ENCODE measurements around the gene SLC29A1. TPM values are rescaled to one million over a fixed set of nuclear protein-coding genes. Genes with fewer than 3 reads are reported as not detected.
"Not testable (repeated sequence)": the region's sequence is repeated elsewhere in the genome, so short reads cannot be mapped to it uniquely, and the experiment has no call there.

The SLC29A1 gene
- total RNA-seq, 1 donor: 23.6 TPM

DNA sequence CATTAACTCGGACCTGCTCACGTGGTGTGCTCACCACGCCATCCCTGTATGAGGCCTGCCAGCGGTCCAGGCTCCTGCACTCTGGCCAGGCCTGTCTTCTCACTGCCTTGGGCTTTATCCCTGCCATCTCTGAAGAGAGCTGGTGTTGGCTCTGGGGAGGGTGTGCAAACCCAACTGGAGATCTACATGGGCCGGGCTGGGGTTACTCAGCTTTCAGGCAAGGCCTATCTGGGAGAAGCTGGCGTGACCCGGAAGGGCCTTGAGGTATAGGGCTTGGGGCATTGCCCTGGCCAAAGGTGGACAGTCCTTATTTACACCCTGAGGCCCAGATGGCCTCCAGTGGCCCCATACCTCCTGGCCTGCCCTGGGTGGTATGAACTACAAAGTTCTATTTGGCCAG, 5.0 kb downstream of the SLC29A1 start:
- no peak overlapping the region for H3K4me3 ChIP-seq (ENCODE audit: low read depth, low read length)
- TF ChIP-seq, protein P1, sequence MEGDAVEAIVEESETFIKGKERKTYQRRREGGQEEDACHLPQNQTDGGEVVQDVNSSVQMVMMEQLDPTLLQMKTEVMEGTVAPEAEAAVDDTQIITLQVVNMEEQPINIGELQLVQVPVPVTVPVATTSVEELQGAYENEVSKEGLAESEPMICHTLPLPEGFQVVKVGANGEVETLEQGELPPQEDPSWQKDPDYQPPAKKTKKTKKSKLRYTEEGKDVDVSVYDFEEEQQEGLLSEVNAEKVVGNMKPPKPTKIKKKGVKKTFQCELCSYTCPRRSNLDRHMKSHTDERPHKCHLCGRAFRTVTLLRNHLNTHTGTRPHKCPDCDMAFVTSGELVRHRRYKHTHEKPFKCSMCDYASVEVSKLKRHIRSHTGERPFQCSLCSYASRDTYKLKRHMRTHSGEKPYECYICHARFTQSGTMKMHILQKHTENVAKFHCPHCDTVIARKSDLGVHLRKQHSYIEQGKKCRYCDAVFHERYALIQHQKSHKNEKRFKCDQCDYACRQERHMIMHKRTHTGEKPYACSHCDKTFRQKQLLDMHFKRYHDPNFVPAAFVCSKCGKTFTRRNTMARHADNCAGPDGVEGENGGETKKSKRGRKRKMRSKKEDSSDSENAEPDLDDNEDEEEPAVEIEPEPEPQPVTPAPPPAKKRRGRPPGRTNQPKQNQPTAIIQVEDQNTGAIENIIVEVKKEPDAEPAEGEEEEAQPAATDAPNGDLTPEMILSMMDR (IDR thresholded peaks at IDR 0.05; ENCODE audit: insufficient read depth, low read length): no peak
- no peak for DNase-seq (ENCODE audit: low read depth)

DNA sequence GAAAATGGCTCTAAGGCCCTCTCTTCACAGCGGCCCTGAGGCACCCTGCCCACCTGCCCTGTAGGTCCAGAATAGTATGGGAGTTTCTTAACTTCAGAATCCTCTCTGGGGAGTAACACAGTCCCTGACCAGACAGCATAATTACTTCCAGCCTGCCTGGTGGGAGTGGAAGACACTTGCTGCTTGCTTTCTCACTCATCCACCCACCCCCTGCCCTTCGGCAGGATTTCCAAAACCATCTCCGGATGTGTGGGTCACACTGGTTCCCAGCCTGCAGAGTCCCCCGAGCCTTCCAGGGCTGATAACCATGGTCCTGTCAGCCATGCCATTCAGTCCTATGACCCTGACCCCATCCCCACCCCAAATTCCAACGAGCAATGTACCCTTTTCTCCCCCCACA, 5.4 kb downstream of the SLC29A1 start:
- H3K4me3 ChIP-seq (ENCODE audit: low read depth, low read length): no peak overlapping the region
- TF ChIP-seq, protein P1 (IDR thresholded peaks at IDR 0.05; ENCODE audit: insufficient read depth, low read length): no peak
- DNase-seq (ENCODE audit: low read depth): no peak

DNA sequence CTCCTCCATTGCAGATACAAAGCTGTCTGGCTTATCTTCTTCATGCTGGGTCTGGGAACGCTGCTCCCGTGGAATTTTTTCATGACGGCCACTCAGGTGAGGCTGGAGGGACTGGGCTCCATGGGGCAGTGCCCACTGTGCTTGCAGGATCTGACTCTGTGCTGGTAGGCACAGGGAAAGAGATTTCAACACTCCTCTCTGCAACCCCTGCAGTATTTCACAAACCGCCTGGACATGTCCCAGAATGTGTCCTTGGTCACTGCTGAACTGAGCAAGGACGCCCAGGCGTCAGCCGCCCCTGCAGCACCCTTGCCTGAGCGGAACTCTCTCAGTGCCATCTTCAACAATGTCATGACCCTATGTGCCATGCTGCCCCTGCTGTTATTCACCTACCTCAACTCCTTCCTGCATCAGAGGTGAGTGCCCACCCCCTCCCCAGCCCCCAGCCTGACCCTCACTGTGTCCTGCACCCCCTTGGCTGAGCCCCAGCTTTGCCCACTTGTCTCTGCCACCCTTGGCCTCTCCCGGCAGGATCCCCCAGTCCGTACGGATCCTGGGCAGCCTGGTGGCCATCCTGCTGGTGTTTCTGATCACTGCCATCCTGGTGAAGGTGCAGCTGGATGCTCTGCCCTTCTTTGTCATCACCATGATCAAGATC, 6.1 kb downstream of the SLC29A1 start:
- H3K4me3 ChIP-seq (ENCODE audit: low read depth, low read length): no peak overlapping the region
- DNase-seq (ENCODE audit: low read depth): no peak
- TF ChIP-seq, protein P1 (IDR thresholded peaks at IDR 0.05; ENCODE audit: insufficient read depth, low read length): no peak

DNA sequence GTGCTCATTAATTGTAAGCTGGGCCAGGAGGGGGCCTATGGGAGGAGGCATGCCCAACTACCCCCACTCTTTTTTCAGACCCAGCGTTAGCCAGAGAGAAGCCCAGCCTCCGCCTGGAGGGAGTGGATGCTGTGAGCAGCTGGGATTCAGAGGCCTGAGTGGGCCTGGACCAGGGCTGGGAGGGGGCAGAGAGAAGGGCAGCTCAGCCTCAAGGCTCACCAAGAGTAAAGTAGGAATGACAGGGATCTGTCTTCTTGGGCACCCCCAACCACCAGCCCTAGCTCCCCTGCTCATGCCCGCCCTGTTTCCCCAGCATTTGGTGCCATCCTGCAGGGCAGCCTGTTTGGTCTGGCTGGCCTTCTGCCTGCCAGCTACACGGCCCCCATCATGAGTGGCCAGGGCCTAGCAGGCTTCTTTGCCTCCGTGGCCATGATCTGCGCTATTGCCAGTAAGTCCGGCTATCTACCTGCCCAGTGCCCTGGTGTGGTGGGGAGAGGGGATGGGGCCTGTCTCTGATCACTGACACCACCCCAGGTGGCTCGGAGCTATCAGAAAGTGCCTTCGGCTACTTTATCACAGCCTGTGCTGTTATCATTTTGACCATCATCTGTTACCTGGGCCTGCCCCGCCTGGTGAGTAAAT, 6.8 kb downstream of the SLC29A1 start:
- H3K4me3 ChIP-seq (ENCODE audit: low read depth, low read length): no peak overlapping the region
- DNase-seq (ENCODE audit: low read depth): no peak
- TF ChIP-seq, protein P1 (IDR thresholded peaks at IDR 0.05; ENCODE audit: insufficient read depth, low read length): no peak

DNA sequence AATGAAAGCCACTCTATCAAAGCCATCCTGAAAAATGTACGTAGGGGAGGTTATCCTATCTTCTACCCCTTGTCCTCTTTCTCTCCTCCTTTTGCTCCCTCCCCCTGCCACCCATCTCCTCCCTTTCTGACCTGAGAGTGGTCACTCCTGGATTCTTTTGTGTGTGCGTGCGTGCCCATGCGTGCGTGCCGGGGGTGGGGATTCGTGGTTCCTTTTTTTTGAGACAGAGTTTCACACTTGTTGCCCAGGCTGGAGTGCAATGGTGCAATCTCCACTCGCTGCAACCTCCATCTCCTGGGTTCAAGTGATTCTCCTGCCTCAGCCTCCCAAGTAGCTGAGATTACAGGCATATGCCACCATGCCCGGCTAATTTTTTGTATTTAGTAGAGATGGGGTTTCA, 8.0 kb downstream of the SLC29A1 start:
- not testable (repeated sequence) for H3K4me3 ChIP-seq (ENCODE audit: low read depth, low read length); DNase-seq (ENCODE audit: low read depth)

DNA sequence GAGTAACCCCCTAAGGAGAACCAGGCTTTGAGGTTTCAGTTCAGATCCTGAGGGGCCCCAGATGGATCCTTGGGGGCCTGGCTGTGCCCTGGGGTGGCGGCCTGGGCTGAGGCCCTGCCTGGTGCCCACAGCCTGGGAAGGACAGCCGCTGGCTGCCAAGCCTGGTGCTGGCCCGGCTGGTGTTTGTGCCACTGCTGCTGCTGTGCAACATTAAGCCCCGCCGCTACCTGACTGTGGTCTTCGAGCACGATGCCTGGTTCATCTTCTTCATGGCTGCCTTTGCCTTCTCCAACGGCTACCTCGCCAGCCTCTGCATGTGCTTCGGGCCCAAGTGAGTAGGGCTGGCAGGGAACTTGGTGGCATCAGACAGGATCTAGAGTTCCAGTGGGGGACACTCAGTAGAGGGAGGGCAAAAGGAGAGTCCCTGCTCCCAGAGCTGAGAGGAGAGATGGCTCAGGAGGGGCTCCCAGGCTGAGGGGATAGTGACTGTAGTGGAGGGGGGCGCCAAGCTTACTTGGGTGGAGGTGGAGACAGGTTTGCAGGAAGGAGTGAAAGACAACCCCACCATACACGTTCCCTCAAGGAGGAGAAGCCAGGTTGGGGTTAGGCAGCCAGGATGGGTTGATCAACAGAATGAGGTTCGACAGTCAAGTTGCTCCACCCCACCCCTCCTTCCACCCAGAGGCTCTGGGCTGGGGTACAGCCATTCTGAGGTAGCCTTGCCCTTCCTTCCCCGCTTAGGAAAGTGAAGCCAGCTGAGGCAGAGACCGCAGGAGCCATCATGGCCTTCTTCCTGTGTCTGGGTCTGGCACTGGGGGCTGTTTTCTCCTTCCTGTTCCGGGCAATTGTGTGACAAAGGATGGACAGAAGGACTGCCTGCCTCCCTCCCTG, 9.5 kb downstream of the SLC29A1 start:
- TF ChIP-seq, protein P1 (IDR thresholded peaks at IDR 0.05; ENCODE audit: insufficient read depth, low read length): no peak
- DNase-seq (ENCODE audit: low read depth): no peak
- no peak overlapping the region for H3K4me3 ChIP-seq (ENCODE audit: low read depth, low read length)

DNA sequence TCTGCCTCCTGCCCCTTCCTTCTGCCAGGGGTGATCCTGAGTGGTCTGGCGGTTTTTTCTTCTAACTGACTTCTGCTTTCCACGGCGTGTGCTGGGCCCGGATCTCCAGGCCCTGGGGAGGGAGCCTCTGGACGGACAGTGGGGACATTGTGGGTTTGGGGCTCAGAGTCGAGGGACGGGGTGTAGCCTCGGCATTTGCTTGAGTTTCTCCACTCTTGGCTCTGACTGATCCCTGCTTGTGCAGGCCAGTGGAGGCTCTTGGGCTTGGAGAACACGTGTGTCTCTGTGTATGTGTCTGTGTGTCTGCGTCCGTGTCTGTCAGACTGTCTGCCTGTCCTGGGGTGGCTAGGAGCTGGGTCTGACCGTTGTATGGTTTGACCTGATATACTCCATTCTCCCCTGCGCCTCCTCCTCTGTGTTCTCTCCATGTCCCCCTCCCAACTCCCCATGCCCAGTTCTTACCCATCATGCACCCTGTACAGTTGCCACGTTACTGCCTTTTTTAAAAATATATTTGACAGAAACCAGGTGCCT, 10.2 kb downstream of the SLC29A1 start:
- TF ChIP-seq, protein P1 (IDR thresholded peaks at IDR 0.05; ENCODE audit: insufficient read depth, low read length): no peak

More for the DNA sequence above, 10.2 kb downstream of the SLC29A1 start:
- DNase-seq (ENCODE audit: low read depth): no peak
- H3K4me3 ChIP-seq (ENCODE audit: low read depth, low read length): no peak overlapping the region

Measured in fibroblast of the aortic adventitia (primary cell).